Bone marrow (tissue), 2 donors: ENCODE measurements around the gene XKR8.

ENCODE experiments used
- DNase-seq, 2 donors: peaks; one replicate each; lab custom pipeline; 2025; lab: John Stamatoyannopoulos, UW

XKR8 gene

GRCh38 chr1:27955076-27955475, 4.7 kb upstream of the XKR8 start:
- no peak for DNase-seq

- no peak for DNase-seq
These were observed 3.0 kb upstream of the XKR8 start for GRCh38 chr1:27956761-27957160.

GRCh38 chr1:27957655-27958054, 2.1 kb upstream of the XKR8 start:
- no peak for DNase-seq

GRCh38 chr1:27958513-27958912, 1.3 kb upstream of the XKR8 start:
- DNase-seq = no peak

- DNase-seq = peak in 1 of 2 donors; percentile 7
These were observed 1.2 kb downstream of the XKR8 start for GRCh38 chr1:27960762-27961645.

GRCh38 chr1:27961646-27962221, 2.0 kb downstream of the XKR8 start:
- no peak for DNase-seq

- no peak for DNase-seq
These were observed 3.6 kb downstream of the XKR8 start for GRCh38 chr1:27963393-27963792.

GRCh38 chr1:27966402-27967105, 6.8 kb downstream of the XKR8 start:
- no peak for DNase-seq

- no peak for DNase-seq
These were observed 7.5 kb downstream of the XKR8 start for GRCh38 chr1:27967106-27967883.

GRCh38 chr1:27967884-27968466, 8.2 kb downstream of the XKR8 start:
- no peak for DNase-seq

- DNase-seq = no peak
These were observed 8.9 kb downstream of the XKR8 start for GRCh38 chr1:27968692-27969091.

- no peak for DNase-seq
These were observed 10.6 kb downstream of the XKR8 start for GRCh38 chr1:27970401-27970800.

GRCh38 chr1:27971674-27972073, 11.9 kb downstream of the XKR8 start:
- no peak for DNase-seq

- no peak for DNase-seq
These were observed 12.4 kb downstream of the XKR8 start for GRCh38 chr1:27972141-27972540.

GRCh38 chr1:27973771-27974416, 14.1 kb downstream of the XKR8 start:
- DNase-seq = no peak

GRCh38 chr1:27974417-27974781, 14.6 kb downstream of the XKR8 start:
- DNase-seq = no peak

GRCh38 chr1:27979151-27979858, 19.5 kb downstream of the XKR8 start:
- peak in 1 of 2 donors; percentile 79 for DNase-seq

- no peak for DNase-seq
These were observed 20.1 kb downstream of the XKR8 start for GRCh38 chr1:27979859-27980201.

- no peak for DNase-seq
These were observed 20.6 kb downstream of the XKR8 start for GRCh38 chr1:27980216-27980845.

- DNase-seq = no peak
These were observed 21.4 kb downstream of the XKR8 start for GRCh38 chr1:27981145-27981544.
